ENCODE results near the gene SMG9.

GRCh38 chr19:43705729-43706128 lies 49.0 kb downstream of the SMG9 start:
- no peak for TF ChIP-seq CTCF (IDR thresholded peaks at IDR 0.05 in 4 of 5, conservative IDR thresholded peaks at IDR 0.05 in 1 of 5)
- no peak for TF ChIP-seq POLR2A (IDR thresholded peaks at IDR 0.05)

Data from gastrocnemius medialis (tissue), 4 donors.